HEK293 (cell line): Measurements from ENCODE around the gene GIT1.

Experiments used
- YY1 ChIP-seq: fragments of 450-650 bp; formaldehyde crosslinking; IDR thresholded peaks from 2 replicates; pipeline ENCODE4 v1.5.1; 2018; ENCODE audit warnings: missing biosample characterization, missing genetic modification characterization
- ZNF121 ChIP-seq: fragments of 450-650 bp; formaldehyde crosslinking; IDR thresholded peaks from 2 replicates; pipeline ENCODE4 v1.5.1; 2016; ENCODE audit warnings: missing biosample characterization, missing genetic modification characterization
- ZNF140 ChIP-seq: fragments of 450-650 bp; formaldehyde crosslinking; IDR thresholded peaks from 2 replicates; pipeline ENCODE4 v1.5.1; 2016; ENCODE audit warnings: missing biosample characterization, missing genetic modification characterization
- ZNF24 ChIP-seq: fragments of 450-650 bp; formaldehyde crosslinking; IDR thresholded peaks from 2 replicates; pipeline ENCODE4 v1.5.1; 2016; ENCODE audit warnings: missing biosample characterization, missing genetic modification characterization
- ZNF302 ChIP-seq: fragments of 450-650 bp; formaldehyde crosslinking; IDR thresholded peaks from 2 replicates; pipeline ENCODE4 v1.5.1; 2016; ENCODE audit warnings: missing biosample characterization, missing genetic modification characterization, low read depth
- ZNF394 ChIP-seq: fragments of 450-650 bp; formaldehyde crosslinking; IDR thresholded peaks from 2 replicates; pipeline ENCODE4 v1.5.1; 2016; ENCODE audit warnings: missing biosample characterization, missing genetic modification characterization, mild to moderate bottlenecking, moderate library complexity, borderline replicate concordance
- ZNF549 ChIP-seq: fragments of 450-650 bp; IDR thresholded peaks from 2 replicates; pipeline ENCODE4 v1.5.1; 2018; ENCODE audit warnings: missing biosample characterization, missing genetic modification characterization, mild to moderate bottlenecking, inconsistent platforms, moderate library complexity
- ZNF777 ChIP-seq: fragments of 450-650 bp; formaldehyde crosslinking; IDR thresholded peaks from 2 replicates; pipeline ENCODE4 v1.5.1; 2017; ENCODE audit warnings: missing biosample characterization, missing genetic modification characterization, borderline replicate concordance
- ZSCAN30 ChIP-seq: fragments of 450-650 bp; IDR thresholded peaks from 2 replicates; pipeline ENCODE4 v1.5.1; 2018; ENCODE audit warnings: missing biosample characterization, mild to moderate bottlenecking, missing genetic modification characterization, moderate library complexity
- TF ChIP-seq, protein P1 (sequence below): IDR thresholded peaks from 2 replicates; pipeline ENCODE4 v1.6.1; 2011; ENCODE audit warnings: mild to moderate bottlenecking, low read depth, low read length, borderline replicate concordance
- TF ChIP-seq, protein P2 (sequence below): fragments of 450-650 bp; formaldehyde crosslinking; IDR thresholded peaks from 2 replicates; pipeline ENCODE4 v1.5.1; 2016; ENCODE audit warnings: missing biosample characterization, missing genetic modification characterization
- TF ChIP-seq, protein P3 (sequence below): fragments of 450-650 bp; formaldehyde crosslinking; IDR thresholded peaks from 2 replicates; pipeline ENCODE4 v1.5.1; 2016; ENCODE audit warnings: missing biosample characterization, missing genetic modification characterization

DNA sequence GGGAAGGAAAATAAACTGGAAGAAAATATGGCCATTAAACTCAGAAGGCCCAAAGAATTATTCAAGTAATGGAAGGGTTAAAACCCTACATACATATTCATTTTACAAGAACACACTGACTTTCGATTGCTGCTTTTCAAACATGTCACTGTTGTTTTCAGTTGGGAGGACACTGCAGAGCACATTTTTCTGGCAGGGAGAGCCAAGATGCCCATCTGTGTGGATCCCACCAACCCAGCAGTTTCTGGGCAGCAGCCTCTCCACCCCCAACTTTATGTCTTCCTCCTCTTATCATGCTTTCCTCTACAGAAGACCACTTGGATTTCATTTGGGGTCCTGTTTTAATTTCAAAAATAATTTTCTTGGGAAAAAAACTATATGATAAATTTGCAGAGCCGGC lies 40.4 kb upstream of the GIT1 start:
- TF ChIP-seq, protein P1, sequence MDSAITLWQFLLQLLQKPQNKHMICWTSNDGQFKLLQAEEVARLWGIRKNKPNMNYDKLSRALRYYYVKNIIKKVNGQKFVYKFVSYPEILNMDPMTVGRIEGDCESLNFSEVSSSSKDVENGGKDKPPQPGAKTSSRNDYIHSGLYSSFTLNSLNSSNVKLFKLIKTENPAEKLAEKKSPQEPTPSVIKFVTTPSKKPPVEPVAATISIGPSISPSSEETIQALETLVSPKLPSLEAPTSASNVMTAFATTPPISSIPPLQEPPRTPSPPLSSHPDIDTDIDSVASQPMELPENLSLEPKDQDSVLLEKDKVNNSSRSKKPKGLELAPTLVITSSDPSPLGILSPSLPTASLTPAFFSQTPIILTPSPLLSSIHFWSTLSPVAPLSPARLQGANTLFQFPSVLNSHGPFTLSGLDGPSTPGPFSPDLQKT = no peak
- TF ChIP-seq ZNF302 (tag by site-specific recombination) (no peak), ZSCAN30 (tag by site-specific recombination) (no peak), ZNF24 (no peak), ZNF140 (tag by site-specific recombination) (no peak), ZNF777 (no peak), ZNF121 (tag by site-specific recombination) (no peak), ZNF549 (tag by site-specific recombination) (no peak), YY1 (tag by site-specific recombination) (no peak), ZNF394 (tag by site-specific recombination) (no peak)
- TF ChIP-seq, protein P2, sequence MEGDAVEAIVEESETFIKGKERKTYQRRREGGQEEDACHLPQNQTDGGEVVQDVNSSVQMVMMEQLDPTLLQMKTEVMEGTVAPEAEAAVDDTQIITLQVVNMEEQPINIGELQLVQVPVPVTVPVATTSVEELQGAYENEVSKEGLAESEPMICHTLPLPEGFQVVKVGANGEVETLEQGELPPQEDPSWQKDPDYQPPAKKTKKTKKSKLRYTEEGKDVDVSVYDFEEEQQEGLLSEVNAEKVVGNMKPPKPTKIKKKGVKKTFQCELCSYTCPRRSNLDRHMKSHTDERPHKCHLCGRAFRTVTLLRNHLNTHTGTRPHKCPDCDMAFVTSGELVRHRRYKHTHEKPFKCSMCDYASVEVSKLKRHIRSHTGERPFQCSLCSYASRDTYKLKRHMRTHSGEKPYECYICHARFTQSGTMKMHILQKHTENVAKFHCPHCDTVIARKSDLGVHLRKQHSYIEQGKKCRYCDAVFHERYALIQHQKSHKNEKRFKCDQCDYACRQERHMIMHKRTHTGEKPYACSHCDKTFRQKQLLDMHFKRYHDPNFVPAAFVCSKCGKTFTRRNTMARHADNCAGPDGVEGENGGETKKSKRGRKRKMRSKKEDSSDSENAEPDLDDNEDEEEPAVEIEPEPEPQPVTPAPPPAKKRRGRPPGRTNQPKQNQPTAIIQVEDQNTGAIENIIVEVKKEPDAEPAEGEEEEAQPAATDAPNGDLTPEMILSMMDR (tag by site-specific recombination) = no peak
- TF ChIP-seq, protein P3, sequence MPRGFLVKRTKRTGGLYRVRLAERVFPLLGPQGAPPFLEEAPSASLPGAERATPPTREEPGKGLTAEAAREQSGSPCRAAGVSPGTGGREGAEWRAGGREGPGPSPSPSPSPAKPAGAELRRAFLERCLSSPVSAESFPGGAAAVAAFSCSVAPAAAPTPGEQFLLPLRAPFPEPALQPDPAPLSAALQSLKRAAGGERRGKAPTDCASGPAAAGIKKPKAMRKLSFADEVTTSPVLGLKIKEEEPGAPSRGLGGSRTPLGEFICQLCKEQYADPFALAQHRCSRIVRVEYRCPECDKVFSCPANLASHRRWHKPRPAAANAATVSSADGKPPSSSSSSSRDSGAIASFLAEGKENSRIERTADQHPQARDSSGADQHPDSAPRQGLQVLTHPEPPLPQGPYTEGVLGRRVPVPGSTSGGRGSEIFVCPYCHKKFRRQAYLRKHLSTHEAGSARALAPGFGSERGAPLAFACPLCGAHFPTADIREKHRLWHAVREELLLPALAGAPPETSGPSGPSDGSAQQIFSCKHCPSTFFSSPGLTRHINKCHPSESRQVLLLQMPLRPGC = no peak
